Mucosa of gallbladder (tissue), 1 donor: ENCODE measurements around the gene NCMAP. TPM values are rescaled to one million over a fixed set of nuclear protein-coding genes. Genes with fewer than 3 reads are reported as not detected.
"Not testable (repeated sequence)": the region's sequence is repeated elsewhere in the genome, so short reads cannot be mapped to it uniquely, and the experiment has no call there.

Experiments used
- DNase-seq: peaks from one replicate; pipeline ENCODE4 v3.0.0-alpha.2; 2020; ENCODE audit warnings: low spot score
- total RNA-seq: library from RNA; stranded (reverse); gene quantifications from one replicate; pipeline ENCODE4 v1.2.1, GENCODE V29; 2021
- donor health status: DM: no; HTN: no; CAD: no.

Gene NCMAP
- total RNA-seq, 1 donor from 2014 or later: 27.2 TPM

- DNase-seq: no peak
Observed at GRCh38 chr1:24541711-24542346, 14.1 kb upstream of the NCMAP start.

- DNase-seq: no peak
Observed at GRCh38 chr1:24544239-24544638, 11.6 kb upstream of the NCMAP start.

GRCh38 chr1:24545662-24546061 lies 10.2 kb upstream of the NCMAP start:
- DNase-seq: no peak

GRCh38 chr1:24547195-24547594 lies 8.7 kb upstream of the NCMAP start:
- DNase-seq: no peak

GRCh38 chr1:24548070-24548469 lies 7.8 kb upstream of the NCMAP start:
- no peak for DNase-seq

GRCh38 chr1:24549210-24549609 lies 6.7 kb upstream of the NCMAP start:
- not testable (repeated sequence) for DNase-seq

GRCh38 chr1:24551290-24551959 lies 4.5 kb upstream of the NCMAP start:
- DNase-seq: peak; percentile 68

- no peak for DNase-seq
Observed at GRCh38 chr1:24551960-24552571, 3.8 kb upstream of the NCMAP start.

- DNase-seq: no peak
Observed at GRCh38 chr1:24553931-24554330, 2.0 kb upstream of the NCMAP start.

- no peak for DNase-seq
Observed at GRCh38 chr1:24554714-24555113, 1.2 kb upstream of the NCMAP start.

GRCh38 chr1:24556414-24556795 lies 518 bp downstream of the NCMAP start:
- no peak for DNase-seq

GRCh38 chr1:24557220-24557619 lies 1.3 kb downstream of the NCMAP start:
- no peak for DNase-seq

- DNase-seq: no peak
Observed at GRCh38 chr1:24557711-24558131, 1.8 kb downstream of the NCMAP start.

GRCh38 chr1:24558455-24558854 lies 2.6 kb downstream of the NCMAP start:
- no peak for DNase-seq

- peak; percentile 89 for DNase-seq
Observed at GRCh38 chr1:24558902-24559791, 3.3 kb downstream of the NCMAP start.

GRCh38 chr1:24560361-24560760 lies 4.5 kb downstream of the NCMAP start:
- no peak for DNase-seq

- DNase-seq: peak; percentile 53
Observed at GRCh38 chr1:24562625-24563024, 6.7 kb downstream of the NCMAP start.

- DNase-seq: no peak
Observed at GRCh38 chr1:24564695-24565094, 8.8 kb downstream of the NCMAP start.

GRCh38 chr1:24566236-24566867 lies 10.5 kb downstream of the NCMAP start:
- DNase-seq: no peak

GRCh38 chr1:24567792-24568388 lies 12.0 kb downstream of the NCMAP start:
- DNase-seq: peak; percentile 78

GRCh38 chr1:24568475-24568874 lies 12.6 kb downstream of the NCMAP start:
- DNase-seq: no peak
